Transverse colon (tissue), 4 donors: ENCODE results near the gene TMEM52. TPM values are rescaled to one million over a fixed set of nuclear protein-coding genes. Genes with fewer than 3 reads are reported as not detected.

Source experiments
- DNase-seq: peaks from one replicate; pipeline ENCODE4 v3.0.0-alpha.2; 2019
- H3K27ac ChIP-seq, 4 donors: fragments of 200-600 bp; sonication (generic); 2 replicates each; pipeline ENCODE4 v1.5.1; 2016 to 2018; ENCODE audit warnings: inconsistent platforms in 4 of 4
- H3K27me3 ChIP-seq: fragments of 200-600 bp; sonication (generic); 2 replicates; pipeline ENCODE4 v1.5.1; 2017; ENCODE audit warnings: inconsistent platforms
- H3K36me3 ChIP-seq, 4 donors: fragments of 200-600 bp; sonication (generic); 2 replicates each; pipeline ENCODE4 v1.5.1; 2017 to 2019; ENCODE audit warnings: inconsistent platforms in 4 of 4
- H3K4me1 ChIP-seq, 4 donors: fragments of 200-600 bp; sonication (generic); 2 replicates each; pipeline ENCODE4 v1.5.1; 2017 to 2020; ENCODE audit warnings: inconsistent platforms in 4 of 4
- H3K4me3 ChIP-seq, 4 donors: fragments of 200-600 bp; sonication (generic); 1 replicate in 1 of 4; 2 replicates in 3 of 4; pipeline versions ENCODE4 v1.5.1 to v1.6.1; 2017 to 2019; ENCODE audit warnings: inconsistent platforms in 4 of 4
- H3K9me3 ChIP-seq, 2 donors: fragments of 200-600 bp; sonication (generic); 2 replicates each; pipeline ENCODE4 v1.5.1; 2017 to 2019; ENCODE audit warnings: inconsistent platforms in 2 of 2
- CTCF ChIP-seq, 5 experiments: fragments of 200-600 bp in 3 of 5; fragments of 450-650 bp in 2 of 5; sonication (generic) in 3 of 5; IDR thresholded peaks; 1 replicate in 2 of 5; 2 replicates in 3 of 5; pipeline ENCODE4 v1.5.1; 2016 to 2017; ENCODE audit warnings: antibody characterized with exemption in 5 of 5, inconsistent platforms in 3 of 5, mild to moderate bottlenecking in 2 of 5, moderate library complexity in 1 of 5
- EP300 ChIP-seq: sonication (generic); formaldehyde crosslinking; IDR thresholded peaks from one replicate; pipeline ENCODE4 v1.6.1; 2017; ENCODE audit warnings: antibody characterized with exemption, low read depth
- POLR2A ChIP-seq: fragments of 450-650 bp; IDR thresholded peaks from one replicate; pipeline ENCODE4 v1.6.1; 2016; ENCODE audit warnings: antibody characterized with exemption, mild to moderate bottlenecking, moderate library complexity
- POLR2AphosphoS5 ChIP-seq, 3 donors: sonication (generic); formaldehyde crosslinking; IDR thresholded peaks; one replicate each; pipeline ENCODE4 v1.6.1; 2016; ENCODE audit warnings: antibody characterized with exemption in 3 of 3
- WGBS, 2 donors: methylation state at CpG; one replicate each; pipeline ENCODE4 v1.1.5; 2018; ENCODE audit warnings: low coverage in 1 of 2; 5-methylcytosine and 5-hydroxymethylcytosine counted together
- in situ Hi-C, 4 donors: fragments of 200-750 bp; cut with MboI; loops; one replicate each; pipeline versions ENCODE4 v1.15.0 to v1.15.1; 2017; ENCODE audit warnings: low sequenced_read_pairs in 3 of 4, low pct_ligation_motif_present in 1 of 4, low pct_unique_long_range_greater_than_20kb in 1 of 4
- intact Hi-C: fragments of 100-400 bp; cut with DNase I; formaldehyde crosslinking; loops from one replicate; pipeline ENCODE4 v1.15.1; 2023; ENCODE audit warnings: low total_unique reads
- total RNA-seq, 4 donors: library from RNA; depleted of rRNA; stranded (reverse); fragments of >200 nt; gene quantifications; one replicate each; pipeline ENCODE4 v1.1.0, GENCODE V29; 2016

TMEM52 gene
- total RNA-seq, 4 donors from 2014 or later = 5.2 to 9.5 (median 5.3) TPM; not detected in 1

GRCh38 chr1:1960480-1961196 is 41.6 kb upstream of the TMEM52 start:
- no peaks in the 10 kb centered on the region for H3K36me3 ChIP-seq
- TF ChIP-seq CTCF (IDR thresholded peaks at IDR 0.05) = no peak
- peaks cover 0 to 6% (median 5%) of the 10 kb centered on the region in 4 donors for H3K4me1 ChIP-seq
- H3K4me3 ChIP-seq = no peak overlapping the region
- WGBS, 2 donors = 50 to 66% methylated on average over 7 to 17 of the region's 17 CpGs
- intact Hi-C loops (no loop called here), in situ Hi-C loops (loop anchor here in 2 of 4 donors (10.0 kb wide), 1 partner anchor 84 kb away; no protein-coding TSS in a partner anchor)
- DNase-seq = no peak
- no peaks in the 10 kb centered on the region for H3K9me3 ChIP-seq
- H3K27me3 ChIP-seq = peaks cover 62% of the 10 kb centered on the region
- H3K27ac ChIP-seq = no peak overlapping the region

- 9% methylated on average over 20 of the region's 23 CpGs; no CpG with 5 or more reads in 1 of the 2 donors for WGBS, 2 donors
- H3K27ac ChIP-seq = no peak overlapping the region
- intact Hi-C loops (loop anchor here (10.0 kb wide), 1 partner anchor 65 kb away; no protein-coding TSS in a partner anchor), in situ Hi-C loops (loop anchor here in 3 of 4 donors (10.0 kb wide), 1 partner anchor 85 kb away; no protein-coding TSS in a partner anchor)
- no peaks in the 10 kb centered on the region for H3K9me3 ChIP-seq
- H3K4me1 ChIP-seq = peaks cover 0 to 6% (median 5%) of the 10 kb centered on the region in 4 donors
- H3K4me3 ChIP-seq = no peak overlapping the region
- TF ChIP-seq EP300 = no peak
- peak; percentile 61 to 79 (median 70) for TF ChIP-seq CTCF (IDR thresholded peaks at IDR 0.05)
- TF ChIP-seq POLR2A = no peak
- TF ChIP-seq POLR2AphosphoS5 (IDR thresholded peaks at IDR 0.05) = no peak
- H3K36me3 ChIP-seq = no peaks in the 10 kb centered on the region
- peak; percentile 81 for DNase-seq
- peaks cover 55% of the 10 kb centered on the region for H3K27me3 ChIP-seq
Observed at GRCh38 chr1:1959840-1960479, 40.9 kb upstream of the TMEM52 start.

- Histone ChIP-seq H3K36me3 (no peaks in the 10 kb centered on the region), H3K27ac (no peak overlapping the region), H3K4me1 (peaks cover 0 to 6% (median 5%) of the 10 kb centered on the region in 4 donors), H3K4me3 (no peak overlapping the region), H3K27me3 (peaks cover 50% of the 10 kb centered on the region), H3K9me3 (no peaks in the 10 kb centered on the region)
- in situ Hi-C loops (loop anchor here in 1 of 4 donors (10.0 kb wide), 1 partner anchor 85 kb away; no protein-coding TSS in a partner anchor), intact Hi-C loops (loop anchor here (10.0 kb wide), 1 partner anchor 65 kb away; no protein-coding TSS in a partner anchor)
- no peak for DNase-seq
- WGBS, 2 donors = 74% methylated on average over 12 of the region's 12 CpGs; no CpG with 5 or more reads in 1 of the 2 donors
- TF ChIP-seq POLR2A (no peak), EP300 (no peak), POLR2AphosphoS5 (IDR thresholded peaks at IDR 0.05) (no peak), CTCF (IDR thresholded peaks at IDR 0.05) (no peak)
Observed at GRCh38 chr1:1959459-1959839, 40.4 kb upstream of the TMEM52 start.

- TF ChIP-seq POLR2AphosphoS5 (IDR thresholded peaks at IDR 0.05) (no peak), EP300 (no peak), POLR2A (no peak), CTCF (IDR thresholded peaks at IDR 0.05) (no peak)
- in situ Hi-C loops = loop anchor here in 1 of 4 donors (10.0 kb wide), 1 partner anchor 87 kb away; no protein-coding TSS in a partner anchor
- no peak overlapping the region for H3K27ac ChIP-seq
- no peak overlapping the region for H3K4me3 ChIP-seq
- WGBS, 2 donors = 80 to 87% methylated on average over 9 to 29 of the region's 29 CpGs
- H3K4me1 ChIP-seq = peaks cover 0 to 6% (median 5%) of the 10 kb centered on the region in 4 donors
- no peak for DNase-seq
- H3K9me3 ChIP-seq = no peaks in the 10 kb centered on the region
- intact Hi-C loops = loop anchor here (10.0 kb wide), 1 partner anchor 67 kb away; no protein-coding TSS in a partner anchor
- peaks cover 42% of the 10 kb centered on the region for H3K27me3 ChIP-seq
- no peaks in the 10 kb centered on the region for H3K36me3 ChIP-seq
Observed at GRCh38 chr1:1958071-1958541, 39.0 kb upstream of the TMEM52 start.
